GM12892 (cell line): ENCODE data around the gene ALDH9A1.
"Not testable (repeated sequence)": the region's sequence is repeated elsewhere in the genome, so short reads cannot be mapped to it uniquely, and the experiment has no call there.

Source experiments
- DNase-seq: peaks from one replicate; pipeline ENCODE4 v3.0.0; 2011; ENCODE audit not compliant: insufficient read length
- FAIRE-seq: peaks from 2 replicates; lab custom pipeline; 2011; peaks lifted over from hg19 to GRCh38; lab: Jason Lieb, UNC
- POLR2A ChIP-seq: IDR thresholded peaks from 2 replicates; pipeline ENCODE4 v1.6.1; 2011; ENCODE audit warnings: low read depth, low read length, control low read depth
- POLR2AphosphoS5 ChIP-seq: IDR thresholded peaks from 2 replicates; pipeline ENCODE4 v1.6.1; 2011; ENCODE audit warnings: low read depth, low read length, control low read depth
- TAF1 ChIP-seq: IDR thresholded peaks from 2 replicates; pipeline ENCODE4 v1.6.1; 2011; ENCODE audit warnings: low read depth, mild to moderate bottlenecking, control low read depth, low read length, borderline replicate concordance

ALDH9A1 gene

GRCh38 chr1:165641231-165641987 is 57.0 kb downstream of the ALDH9A1 start:
- TF ChIP-seq POLR2A (no peak), POLR2AphosphoS5 (no peak), TAF1 (no peak)
- FAIRE-seq: no peak
- DNase-seq: no peak

- TF ChIP-seq POLR2AphosphoS5 (0 out of 2 replicates have a peak, but pooled peaks have one; percentile 30), TAF1 (no peak), POLR2A (peak; percentile 50; the same call in 1 of the 2 replicates)
- DNase-seq (no peak), FAIRE-seq (peak; percentile 50)
These were observed 58.3 kb downstream of the ALDH9A1 start for GRCh38 chr1:165639821-165640623.

- FAIRE-seq: not testable (repeated sequence)
These were observed 60.2 kb downstream of the ALDH9A1 start for GRCh38 chr1:165638211-165638610.

GRCh38 chr1:165637427-165637826 is 60.9 kb downstream of the ALDH9A1 start:
- no peak for TF ChIP-seq POLR2AphosphoS5
- FAIRE-seq (no peak), DNase-seq (no peak)

More at GRCh38 chr1:165638211-165638610, 60.2 kb downstream of the ALDH9A1 start:
- DNase-seq: not testable (repeated sequence)

- no peak for TF ChIP-seq POLR2A
- no peak for TF ChIP-seq TAF1
- no peak for TF ChIP-seq POLR2AphosphoS5
- DNase-seq: no peak
- FAIRE-seq: no peak
These were observed 62.5 kb downstream of the ALDH9A1 start for GRCh38 chr1:165635823-165636222.

- FAIRE-seq (no peak), DNase-seq (no peak)
- TF ChIP-seq POLR2A (no peak), POLR2AphosphoS5 (no peak), TAF1 (no peak)
These were observed 63.0 kb downstream of the ALDH9A1 start for GRCh38 chr1:165635329-165635728.

GRCh38 chr1:165634154-165634921 is 64.0 kb downstream of the ALDH9A1 start:
- TF ChIP-seq TAF1: no peak
- TF ChIP-seq POLR2A: no peak
- no peak for TF ChIP-seq POLR2AphosphoS5
- FAIRE-seq (no peak), DNase-seq (no peak)

- FAIRE-seq (no peak), DNase-seq (no peak)
These were observed 64.7 kb downstream of the ALDH9A1 start for GRCh38 chr1:165633614-165634013.

GRCh38 chr1:165632491-165632890 is 65.9 kb downstream of the ALDH9A1 start:
- FAIRE-seq (no peak), DNase-seq (no peak)
- no peak for TF ChIP-seq POLR2A
- no peak for TF ChIP-seq POLR2AphosphoS5
- no peak for TF ChIP-seq TAF1

More at GRCh38 chr1:165633614-165634013, 64.7 kb downstream of the ALDH9A1 start:
- TF ChIP-seq POLR2AphosphoS5 (no peak), POLR2A (no peak), TAF1 (no peak)

GRCh38 chr1:165632152-165632469 is 66.3 kb downstream of the ALDH9A1 start:
- TF ChIP-seq POLR2AphosphoS5 (no peak), POLR2A (no peak), TAF1 (no peak)
- no peak for FAIRE-seq
- no peak for DNase-seq
